Activated CD4-positive, alpha-beta T cell treated with anti-CD3 and anti-CD28 coated beads, Interleukin-2, Interleukin-4, amounts not matched to agents 100 ng/mL and 50 ng/mL, durations not matched to agents 16 hours and 8 hours (primary cell): Measurements from ENCODE around the gene TMBIM1.
"Not testable (repeated sequence)": the region's sequence is repeated elsewhere in the genome, so short reads cannot be mapped to it uniquely, and the experiment has no call there.

Source experiments
- DNase-seq: peaks from one replicate; pipeline ENCODE4 v3.0.0-alpha.2; 2020; ENCODE audit warnings: low spot score

TMBIM1 gene

DNA sequence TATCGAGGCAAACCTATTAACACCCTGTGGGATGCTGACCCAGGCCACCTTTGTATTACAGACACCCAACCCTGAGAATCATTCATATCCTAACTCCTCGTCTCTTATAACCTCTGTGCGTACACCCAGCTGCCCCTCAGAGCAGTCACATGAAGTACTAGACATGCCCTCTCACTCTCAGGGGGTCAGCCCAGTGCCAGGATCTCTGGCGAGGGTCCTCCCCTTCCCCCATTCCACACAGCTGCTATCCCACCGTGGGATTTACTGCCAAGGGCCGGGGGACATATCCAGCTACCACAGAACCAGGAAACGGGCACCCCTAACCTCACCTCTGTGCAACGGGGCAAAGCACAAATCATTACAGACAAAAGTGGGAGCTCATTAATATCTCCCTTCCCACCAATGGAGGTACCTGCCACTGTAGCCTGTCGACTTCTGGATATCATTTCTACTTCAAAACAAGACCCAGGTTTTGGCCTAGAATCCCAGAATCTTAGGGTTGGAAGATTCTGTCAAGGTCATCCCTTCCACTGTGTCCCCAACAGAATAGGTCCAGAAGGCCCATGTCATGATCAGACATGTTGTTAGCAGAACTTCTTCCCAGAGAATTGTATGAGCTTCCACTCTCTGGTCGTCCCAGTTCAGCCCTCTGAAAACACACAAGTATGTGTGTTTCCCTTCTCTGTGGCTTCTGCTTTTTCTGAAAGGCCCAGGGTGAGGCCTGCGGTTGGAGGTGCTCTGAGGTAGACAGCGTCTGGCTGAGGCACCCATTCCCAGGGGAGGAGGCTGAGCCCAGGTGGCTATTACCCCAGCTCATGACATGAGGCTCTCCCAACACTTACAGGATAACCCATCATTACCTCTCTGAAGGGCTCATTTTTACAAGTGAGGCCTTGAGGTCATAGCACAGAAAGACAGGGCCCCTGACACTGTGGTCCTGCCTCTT lies 1.7 kb downstream of the TMBIM1 start:
- peak; percentile 44 for DNase-seq

DNA sequence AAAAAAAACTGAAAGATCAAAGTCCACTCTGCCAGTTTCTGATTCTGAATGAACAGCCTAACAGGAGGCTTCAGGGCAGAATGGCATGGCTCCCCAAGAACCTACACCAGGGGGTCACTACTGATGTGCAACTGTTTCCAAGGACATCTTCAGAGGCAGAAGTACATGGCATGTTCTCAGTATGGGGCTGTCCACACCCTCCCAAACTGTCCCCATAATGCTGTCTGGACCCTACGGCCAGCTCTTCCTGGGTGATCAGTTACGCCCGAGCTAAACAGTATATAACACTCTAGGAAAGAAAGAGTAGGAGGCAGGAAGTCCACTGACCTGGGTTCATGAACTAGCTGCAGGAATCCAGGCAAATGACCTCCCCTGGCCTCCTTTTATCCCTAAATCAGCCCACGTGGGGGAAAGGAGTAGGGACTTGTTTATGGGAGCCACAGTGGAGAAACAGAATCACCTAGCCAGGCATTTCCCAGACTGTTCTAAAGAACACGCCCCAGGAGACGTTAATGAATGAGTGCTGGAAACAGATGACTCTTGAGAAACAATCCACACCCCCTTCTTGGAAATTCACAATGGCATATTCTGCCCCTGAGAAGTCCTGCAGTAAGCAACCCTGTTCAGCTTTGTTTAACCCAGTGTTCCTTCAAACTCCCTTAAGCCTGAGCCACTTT lies 2.5 kb downstream of the TMBIM1 start:
- no peak for DNase-seq

DNA sequence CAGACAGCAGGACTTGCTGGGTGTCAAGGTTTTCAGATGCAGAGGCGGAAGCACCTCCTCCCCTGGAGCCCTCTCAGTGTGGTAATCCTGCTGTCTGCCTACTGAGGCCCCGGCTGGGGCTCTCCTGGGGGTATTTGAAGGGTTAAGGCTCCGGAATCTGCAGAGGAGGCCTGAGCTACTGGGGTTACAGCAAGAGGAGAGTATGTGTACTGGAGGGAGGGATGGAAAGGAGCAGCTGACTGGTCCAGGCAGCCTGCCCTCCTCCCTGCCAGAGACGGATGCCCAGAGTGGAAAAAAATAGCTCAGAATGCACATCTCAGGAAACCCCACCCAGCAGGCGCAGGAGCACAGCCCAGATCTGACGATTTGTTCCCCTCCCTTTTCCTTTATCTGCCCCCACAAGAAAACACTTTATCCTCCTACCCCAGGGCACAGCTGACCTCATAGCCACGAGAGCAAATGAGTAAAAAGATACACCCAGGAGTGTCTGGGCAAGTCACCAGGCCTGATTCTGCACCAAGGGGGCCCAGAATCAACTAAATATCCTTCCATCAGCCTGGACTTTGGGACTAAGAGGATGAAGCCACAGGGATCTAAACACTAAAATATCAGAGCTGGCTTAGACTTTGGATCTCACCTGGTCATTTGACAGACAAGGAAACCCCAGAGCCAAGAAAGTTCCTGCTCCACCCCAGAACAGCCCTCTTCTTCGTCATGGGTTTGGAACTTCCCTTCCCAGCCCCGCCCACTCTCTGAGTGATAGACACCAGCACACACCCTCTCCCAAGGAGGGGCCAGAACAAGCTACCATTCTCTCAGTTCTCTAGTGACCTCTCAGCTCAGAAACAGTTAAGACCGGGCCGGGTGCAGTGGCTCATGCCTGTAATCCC lies 5.5 kb downstream of the TMBIM1 start:
- peak; percentile 87 for DNase-seq

DNA sequence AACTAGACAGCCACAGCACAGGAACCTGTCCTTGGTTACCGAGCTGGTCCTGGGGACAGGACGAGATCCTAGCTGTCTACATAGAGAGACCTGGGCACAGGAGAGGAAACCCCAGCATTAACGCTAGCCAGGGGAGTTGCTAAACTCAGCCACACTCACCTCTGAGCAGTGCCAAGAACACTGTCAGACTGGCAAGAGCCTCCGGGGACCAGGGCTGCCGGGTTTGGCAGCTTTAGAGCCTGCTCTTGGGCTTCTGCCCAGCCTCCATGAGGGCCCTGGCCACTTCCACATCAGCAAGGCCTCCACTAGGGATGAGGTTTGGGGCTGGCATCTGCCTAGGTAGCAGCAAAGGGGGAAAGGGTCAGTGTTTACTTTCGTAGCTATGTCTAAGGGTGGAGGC lies 6.7 kb downstream of the TMBIM1 start:
- DNase-seq, result no peak

DNA sequence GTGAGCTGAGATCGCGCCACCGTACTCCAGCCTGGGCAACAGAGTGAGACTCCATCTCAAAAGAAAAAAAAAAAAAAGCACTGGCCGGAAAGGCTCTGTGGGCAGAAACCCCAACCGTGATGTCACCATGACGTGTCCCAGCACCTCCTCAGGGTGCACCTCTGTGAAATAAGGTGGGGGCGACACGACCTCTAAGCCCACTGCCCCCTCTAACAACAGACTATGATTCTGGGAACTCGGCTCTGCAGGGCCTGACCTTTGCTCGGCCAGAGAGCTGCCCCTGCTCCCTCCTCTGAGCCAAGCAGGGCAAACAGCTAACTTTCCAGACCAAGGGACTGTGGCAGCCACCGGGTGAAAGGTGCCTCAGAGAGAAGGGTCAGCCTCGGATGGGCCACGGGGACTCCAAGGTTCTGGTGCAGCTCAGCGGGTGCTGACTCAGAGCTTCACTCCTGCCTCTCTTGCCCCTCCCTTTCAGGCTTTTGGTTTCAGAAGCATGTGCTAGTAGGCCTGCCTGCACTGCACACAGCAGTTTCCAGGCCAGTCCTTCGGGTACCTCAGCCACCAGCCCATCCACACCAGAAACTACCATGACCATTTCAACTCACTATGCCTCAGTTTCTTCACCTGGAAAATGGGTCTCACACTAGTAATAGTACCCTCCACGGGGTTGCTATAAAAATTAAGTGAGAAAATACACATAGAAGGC lies 8.0 kb downstream of the TMBIM1 start:
- DNase-seq, result peak; percentile 84

DNA sequence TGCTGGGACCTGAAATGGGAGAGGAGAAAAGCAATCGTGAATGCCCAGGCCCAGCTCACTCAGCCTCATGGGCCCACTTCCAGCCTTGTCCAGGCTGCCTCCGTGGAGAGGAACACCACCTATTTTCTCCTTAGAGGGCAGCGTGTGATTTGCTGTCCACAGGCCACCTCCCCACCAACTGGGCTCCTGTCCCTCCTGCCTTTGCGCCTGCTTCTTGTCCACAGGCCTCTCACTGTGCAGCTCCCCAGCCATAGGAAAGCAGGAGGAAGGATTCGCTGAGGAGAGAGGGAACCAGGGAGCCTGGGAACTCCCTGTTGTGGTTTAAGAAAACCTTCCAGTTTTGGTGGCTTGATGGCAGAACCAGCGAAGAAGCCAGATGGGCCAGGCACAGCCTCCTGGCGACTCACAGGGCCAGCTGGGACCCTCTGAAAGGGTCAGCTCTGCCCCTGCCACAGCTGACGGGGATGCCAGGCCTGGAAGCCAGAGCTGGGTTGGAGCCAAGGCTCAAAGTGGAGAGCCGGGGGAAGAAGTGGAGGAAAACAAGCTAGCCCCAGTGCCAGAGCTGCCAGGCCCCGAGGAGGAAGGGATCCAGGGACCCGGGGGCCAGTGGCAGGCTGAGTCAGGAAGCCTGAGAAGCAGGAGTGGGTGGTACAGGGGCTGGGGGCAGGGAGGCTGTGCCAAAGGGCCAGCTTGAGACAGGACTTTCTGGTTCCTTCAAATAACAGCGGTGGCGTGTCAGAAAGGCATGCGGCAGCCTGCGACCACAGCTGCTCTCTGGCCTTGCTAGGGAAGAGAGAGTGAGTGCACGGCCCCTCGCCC lies 9.9 kb downstream of the TMBIM1 start:
- no peak for DNase-seq

DNA sequence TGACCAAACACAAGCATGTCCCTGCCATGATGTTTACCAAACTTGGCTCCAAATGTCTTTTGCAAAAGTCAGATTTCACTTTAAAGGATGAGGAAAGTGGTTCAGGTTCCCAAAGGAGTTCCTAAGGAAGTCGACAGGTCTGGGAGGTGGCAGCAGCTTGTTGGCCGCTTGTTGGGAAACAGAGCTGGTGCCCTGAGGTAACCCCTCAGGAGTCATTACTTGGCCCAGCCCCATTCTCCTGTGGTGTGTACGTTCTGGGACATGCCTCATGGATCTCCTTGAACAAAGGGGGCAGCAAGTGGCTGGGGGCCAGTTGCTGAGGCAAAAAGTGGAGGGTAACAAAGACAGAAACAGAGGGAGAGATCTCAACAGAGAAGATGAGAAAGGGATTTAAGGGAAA lies 10.9 kb downstream of the TMBIM1 start:
- DNase-seq, result no peak

DNA sequence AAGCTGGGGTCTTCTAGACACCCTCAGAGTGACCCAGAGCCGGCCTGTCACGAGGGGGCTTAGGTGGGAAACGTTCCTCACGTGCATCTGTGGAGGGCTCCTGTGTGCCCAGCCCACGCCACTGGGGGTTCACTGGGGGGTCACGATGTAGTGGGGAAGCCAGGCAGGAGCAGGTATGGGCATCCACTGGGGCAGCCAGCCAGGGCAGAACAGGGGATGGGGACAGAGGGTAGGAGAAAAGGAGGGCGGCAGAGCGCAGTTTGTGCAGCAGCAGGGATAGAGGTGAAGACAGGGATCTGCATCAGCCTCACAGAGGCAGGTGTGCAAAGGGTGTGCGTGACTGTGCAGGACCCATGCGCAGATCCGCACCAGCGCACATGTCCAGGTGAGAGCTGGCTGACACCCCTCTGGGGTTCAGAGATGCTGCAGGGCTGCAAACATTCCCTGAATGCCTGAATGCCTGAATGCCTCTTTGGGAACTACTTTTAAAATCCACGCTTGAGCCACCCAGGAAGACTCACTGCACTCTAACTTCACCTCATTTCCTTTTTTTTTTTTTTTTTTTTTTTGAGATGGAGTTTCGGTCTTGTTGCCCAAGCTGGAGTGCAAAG lies 11.9 kb downstream of the TMBIM1 start:
- DNase-seq, result no peak

DNA sequence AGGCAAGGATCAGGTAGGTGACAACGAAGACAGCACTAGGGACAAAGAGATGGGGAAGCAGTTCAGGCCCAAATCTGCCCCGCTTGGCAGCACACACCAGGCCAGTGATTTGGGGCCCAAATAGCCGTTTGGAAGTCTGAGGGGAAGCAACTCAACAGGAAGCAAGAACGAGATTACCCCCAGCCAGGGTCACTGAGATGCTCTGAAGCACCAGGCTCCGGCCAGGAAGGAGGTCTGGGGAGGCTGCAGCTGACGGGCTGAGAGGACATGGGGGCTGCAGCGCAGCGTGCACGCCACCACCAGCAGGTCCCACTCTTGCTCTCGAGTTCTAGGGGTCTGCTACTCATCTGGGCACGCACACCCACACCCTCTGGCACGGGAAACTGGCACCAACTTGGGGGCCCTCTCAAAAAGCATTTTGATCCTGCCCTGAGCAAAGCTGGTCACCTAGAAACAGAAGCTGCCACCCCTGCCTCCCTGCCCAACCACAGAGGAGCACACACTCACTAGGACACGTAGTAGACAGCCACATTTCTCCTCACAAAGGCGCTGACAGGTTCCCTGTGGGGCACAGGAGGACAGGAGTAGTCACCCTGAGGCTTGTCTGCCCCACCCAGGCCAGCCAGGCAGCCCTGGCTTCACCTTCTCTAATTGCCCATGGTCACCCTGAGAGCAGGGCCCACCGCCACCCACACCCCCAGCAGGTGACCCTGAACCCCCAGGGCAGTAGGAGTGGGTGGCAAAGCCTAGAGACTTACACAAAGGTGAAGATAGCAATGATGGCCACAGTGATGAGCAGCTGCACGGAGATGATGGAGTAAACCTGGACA lies 13.6 kb downstream of the TMBIM1 start:
- no peak for DNase-seq

DNA sequence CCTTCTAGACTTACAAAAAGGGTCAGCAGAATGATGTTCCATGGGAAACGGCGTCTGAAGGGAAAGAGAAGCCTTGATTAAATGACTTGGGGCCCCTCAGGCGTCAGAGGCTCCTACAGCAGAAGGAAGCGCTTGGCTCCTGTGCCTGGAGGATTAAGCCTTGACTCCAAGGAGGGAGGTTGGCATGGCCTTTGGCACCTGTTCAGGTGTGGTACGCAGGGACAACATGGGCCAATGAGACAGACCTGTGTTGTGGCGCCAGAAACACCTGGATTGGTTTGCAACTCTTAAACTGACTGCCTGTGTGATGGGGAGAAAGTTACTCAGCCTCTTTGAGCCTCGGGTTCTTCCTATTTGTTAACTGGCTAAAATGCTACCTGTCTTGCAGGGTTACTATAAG lies 14.4 kb downstream of the TMBIM1 start:
- DNase-seq, result no peak

DNA sequence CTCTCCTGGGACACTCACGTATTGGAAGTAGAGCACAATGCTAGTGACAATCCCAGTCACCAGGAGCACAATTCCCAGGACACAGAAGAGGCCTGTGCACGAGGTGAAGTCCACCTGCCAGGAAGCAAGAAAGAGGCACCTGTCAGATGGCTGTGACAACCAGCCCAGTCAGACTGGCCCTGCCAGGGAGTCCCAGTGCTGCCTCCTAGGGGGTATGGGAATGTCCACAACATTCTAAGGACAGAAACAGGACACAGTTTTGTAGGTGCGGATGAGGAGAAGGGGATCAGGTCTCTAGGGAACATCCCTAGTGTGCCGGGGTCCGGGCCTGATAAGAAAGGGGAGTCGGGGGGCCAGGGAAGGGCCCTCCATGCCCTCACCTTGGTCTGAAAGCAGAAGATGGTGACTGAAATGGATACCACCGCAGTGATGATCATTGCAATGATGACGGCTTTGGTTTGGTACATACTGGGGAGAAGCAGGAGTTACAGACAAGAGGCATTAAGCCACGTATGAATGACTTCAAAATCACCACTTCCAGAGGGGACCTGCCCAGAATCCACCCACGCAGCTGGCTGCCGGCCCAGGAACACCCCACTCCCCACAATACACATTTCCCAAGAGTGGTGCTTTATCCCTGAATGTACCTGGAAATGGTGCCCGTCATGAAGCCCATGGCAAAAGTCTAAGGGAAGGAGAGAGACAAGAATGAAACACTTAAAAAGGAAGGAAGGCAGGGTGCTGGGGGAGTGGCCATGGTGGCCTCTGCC lies 15.1 kb downstream of the TMBIM1 start:
- no peak for DNase-seq

DNA sequence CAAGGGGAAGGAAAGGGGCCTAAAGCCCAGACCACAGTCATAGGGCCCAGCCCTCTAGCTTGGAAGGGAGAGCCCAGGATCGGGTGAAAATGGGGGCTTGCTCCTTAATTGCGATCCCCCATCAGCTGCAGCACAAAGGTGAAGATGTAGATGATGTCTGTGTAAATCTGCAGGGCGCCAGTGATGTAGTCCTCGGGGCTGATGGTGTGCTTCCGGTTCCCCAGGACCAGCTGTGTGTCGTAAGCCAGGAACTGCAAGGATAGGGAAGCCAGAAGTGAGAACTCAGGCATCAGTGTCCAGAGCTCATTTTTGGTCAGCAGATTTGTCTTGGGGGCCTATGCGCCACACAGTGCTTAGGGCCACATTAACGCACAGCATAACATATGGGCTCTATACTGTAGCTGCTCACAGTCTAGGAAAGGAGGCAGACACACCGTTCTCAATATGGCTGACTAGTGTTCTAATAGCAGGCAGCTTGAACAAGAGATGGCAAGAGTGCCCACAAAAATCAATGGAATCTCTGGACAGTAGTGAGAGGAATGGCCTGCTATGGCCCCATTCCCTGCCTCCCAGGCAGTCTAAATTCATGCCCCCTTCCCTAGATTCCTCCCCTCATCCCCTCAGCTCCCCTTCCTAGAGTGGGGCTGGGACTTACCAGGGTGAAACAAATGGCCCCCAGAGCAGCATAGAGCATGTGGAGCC lies 16.8 kb downstream of the TMBIM1 start:
- DNase-seq, result no peak

DNA sequence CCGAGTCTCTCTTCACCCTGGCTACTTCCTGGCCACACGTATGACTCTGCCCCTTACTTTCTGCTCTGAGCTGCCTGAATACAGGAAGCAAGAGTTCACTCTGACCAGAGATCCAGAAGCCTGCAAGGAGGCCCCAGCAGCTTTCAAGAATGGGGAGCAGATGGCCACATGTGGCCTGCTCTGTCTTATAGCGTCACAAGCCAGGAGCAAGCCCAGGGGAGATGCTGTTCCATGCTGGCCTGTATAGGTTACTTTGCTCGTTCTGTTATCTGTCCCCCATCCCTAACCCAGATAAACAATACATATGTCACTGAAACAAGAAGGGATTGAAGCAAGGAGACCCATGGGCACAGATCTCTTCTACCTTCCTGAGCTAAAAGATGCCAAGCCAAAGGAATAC lies 17.7 kb downstream of the TMBIM1 start:
- DNase-seq, result no peak

DNA sequence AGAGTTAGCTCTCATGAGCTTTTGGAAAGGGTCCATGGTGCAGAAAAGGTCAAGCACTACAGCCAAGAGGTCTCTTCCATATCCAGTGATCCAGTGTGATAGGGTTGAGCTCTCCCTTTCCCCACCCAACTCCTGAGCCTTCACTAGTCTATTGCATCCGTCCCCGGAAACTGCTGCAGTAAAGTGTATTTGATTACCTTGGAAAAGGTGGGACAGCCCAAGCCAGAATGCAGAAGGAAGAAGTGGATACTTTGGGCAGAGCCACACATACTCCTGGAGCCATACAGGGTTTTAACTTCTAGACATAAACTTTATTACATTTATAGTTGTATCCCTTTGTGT lies 18.4 kb downstream of the TMBIM1 start:
- DNase-seq, result no peak

DNA sequence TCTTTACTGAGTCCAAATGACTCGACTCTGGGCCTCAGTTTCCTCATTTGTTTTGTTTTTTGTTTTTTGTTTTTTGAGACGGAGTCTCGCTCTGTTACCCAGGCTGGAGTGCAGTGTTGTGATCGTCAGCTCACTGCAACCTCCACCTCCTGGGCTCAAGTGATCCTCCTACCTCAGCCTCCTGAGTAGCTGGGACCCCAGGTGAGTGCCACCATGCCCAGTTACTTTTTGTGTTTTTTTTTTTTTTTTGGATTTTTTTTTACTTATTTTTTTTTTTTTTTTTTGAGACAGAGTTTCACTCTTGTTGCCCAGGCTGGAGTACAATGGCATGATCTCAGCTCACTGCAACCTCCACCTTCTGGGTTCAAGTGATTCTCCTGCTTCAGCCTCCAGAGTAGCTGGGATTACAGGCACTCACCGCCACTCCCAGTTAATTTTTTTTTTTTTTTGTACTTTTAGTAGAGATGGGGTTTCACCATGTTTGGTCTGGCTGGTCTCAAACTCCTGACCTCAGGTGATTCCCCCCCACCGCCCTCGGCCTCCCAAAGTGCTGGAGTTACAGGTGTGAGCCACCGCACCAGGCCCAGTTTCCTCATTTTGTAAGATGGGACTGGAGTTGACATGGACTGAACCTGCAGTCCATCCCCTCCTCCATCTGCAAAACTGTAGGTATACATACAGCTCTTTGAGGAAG lies 18.9 kb downstream of the TMBIM1 start:
- DNase-seq, result not testable (repeated sequence)

DNA sequence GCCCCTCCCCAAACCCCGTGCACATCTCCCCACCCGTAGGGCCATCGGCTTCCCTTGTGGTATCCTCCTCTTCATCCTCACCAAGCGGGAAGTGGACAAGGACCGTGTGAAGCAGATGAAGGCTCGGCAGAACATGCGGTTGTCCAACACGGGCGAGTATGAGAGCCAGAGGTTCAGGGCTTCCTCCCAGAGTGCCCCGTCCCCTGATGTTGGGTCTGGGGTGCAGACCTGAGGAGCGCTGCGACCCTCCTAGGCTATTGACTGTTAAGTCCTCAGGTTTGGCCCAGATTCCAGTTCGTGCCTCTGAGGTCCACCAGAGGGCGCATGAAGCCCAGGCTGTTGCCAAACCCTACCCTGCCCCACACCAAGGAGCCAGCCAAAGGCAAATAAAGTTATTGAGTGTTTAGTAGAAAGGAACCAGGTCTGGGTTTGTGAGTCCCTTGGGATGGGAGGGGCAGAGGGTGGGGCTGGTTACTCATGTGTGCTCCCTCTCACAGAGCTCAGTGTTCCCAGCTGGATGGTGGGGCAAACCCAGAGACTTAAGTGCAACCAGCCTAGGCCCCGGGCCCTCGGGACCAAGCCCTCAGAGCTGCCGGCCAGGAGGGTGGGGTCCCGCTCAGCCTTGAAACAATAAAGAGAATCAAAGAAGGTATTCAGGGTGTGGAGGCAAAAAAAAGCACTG lies 19.6 kb downstream of the TMBIM1 start:
- peak; percentile 81 for DNase-seq
